GM18867 (cell line): ENCODE data around the gene HOXD3.

Experiments used
- ATAC-seq: cut with Tn5 transposase; IDR thresholded peaks from one replicate; pipeline ENCODE4 v1.9.1; 2021; ENCODE audit warnings: mild to moderate bottlenecking, moderate library complexity; ENCODE audit not compliant: unreplicated experiment

Gene HOXD3

DNA sequence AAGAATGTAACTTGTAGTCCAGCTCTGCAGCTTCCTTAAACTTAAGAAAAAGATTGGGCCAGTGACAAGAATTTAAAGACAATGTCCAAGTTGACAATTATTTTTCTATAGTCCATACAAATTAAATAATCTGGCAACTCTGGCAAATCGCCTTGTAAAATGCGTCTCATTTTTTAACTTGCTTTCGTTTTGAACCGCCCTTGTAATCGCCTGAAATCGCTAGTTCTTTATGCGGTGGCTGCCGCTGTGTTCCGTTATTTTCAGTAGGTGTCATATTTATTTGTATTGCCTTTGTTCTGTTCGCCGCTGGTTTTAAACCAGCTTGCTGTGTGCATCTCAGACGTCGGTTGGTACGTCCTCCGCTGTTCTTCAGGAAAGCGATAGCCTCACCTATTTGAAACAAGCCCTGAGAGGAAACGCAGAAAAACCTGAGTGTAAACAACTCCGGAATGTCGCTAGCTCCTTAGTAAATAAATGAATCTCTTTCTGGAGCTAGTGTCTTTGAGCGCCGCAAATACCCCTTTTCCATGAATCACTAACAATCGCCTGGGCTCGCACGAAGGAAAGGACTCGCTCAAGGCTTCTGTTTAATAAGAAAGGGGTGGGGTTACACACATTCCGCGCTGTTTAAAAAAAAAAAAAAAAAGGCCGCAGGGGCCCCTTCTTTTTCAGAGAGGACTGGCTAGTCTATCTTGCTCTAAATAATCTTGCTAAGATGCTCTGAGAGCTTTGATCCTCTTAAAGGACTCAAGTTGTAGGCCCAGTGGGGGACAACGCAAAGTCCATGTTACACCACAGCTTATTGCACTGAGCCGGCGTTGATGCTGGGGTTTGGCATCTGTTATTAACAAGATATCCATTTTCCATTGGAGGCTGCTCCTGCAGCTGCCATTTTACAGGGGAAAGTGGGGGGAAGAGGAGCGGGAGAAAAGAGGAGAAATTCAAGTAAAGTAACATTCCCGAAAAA lies 24.6 kb upstream of the HOXD3 start:
- ATAC-seq: no peak

DNA sequence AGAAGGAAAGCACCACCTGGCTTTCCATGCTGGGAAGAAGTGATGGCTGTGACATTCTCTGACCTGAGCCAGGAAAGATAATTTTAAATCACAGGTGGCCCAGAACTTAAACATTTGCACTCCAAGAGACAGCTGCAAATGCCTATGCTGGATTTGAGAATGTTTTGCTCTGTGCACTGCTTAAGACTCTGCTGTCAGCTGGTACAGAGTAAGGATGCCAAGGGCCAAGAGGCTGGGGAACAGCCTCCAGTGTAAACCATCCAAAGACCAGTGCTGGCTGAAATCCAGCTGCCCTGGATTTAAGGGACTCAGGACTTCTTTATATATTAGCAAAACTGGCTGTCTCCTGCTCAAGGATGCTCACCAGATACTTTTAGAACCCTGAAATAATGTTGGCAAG lies 23.7 kb upstream of the HOXD3 start:
- ATAC-seq: no peak

DNA sequence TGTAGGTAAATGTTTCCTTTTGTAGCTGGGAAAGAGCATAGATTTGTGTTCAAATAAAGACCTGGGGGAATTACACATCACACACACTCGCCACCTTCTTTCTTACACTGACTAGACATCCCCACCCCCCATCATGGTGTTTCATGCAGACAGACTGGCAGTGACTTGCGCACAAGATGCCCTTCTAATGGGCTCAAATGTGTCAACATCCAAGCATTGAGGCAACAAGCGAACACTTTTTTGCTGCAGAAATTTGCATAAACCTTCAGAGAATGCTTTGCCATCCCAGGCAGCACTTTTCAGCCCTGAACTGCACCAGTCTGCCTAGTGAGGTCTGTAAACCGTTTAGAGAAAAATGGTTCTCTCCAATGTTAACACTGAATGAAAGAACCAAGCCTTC lies 23.1 kb upstream of the HOXD3 start:
- ATAC-seq: no peak

DNA sequence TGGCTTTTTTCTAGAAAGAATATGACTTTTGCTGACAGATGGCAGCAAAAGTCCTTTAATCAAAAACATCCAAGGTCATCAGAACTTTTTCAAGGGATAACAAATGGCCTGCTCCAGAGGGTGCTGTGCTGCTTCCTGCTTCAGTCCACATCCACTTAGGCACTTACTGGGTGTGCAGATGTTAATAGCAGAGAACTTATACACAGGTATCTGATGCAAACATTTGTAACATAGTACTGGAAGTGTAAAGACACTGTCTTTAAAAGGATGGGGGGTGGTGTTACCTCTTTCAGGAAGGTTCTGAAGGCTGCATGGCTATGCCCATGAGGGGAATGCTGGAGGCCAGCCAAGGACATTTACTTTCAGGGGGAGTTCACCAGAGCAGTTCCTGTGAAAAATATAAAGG lies 22.1 kb upstream of the HOXD3 start:
- ATAC-seq: no peak

DNA sequence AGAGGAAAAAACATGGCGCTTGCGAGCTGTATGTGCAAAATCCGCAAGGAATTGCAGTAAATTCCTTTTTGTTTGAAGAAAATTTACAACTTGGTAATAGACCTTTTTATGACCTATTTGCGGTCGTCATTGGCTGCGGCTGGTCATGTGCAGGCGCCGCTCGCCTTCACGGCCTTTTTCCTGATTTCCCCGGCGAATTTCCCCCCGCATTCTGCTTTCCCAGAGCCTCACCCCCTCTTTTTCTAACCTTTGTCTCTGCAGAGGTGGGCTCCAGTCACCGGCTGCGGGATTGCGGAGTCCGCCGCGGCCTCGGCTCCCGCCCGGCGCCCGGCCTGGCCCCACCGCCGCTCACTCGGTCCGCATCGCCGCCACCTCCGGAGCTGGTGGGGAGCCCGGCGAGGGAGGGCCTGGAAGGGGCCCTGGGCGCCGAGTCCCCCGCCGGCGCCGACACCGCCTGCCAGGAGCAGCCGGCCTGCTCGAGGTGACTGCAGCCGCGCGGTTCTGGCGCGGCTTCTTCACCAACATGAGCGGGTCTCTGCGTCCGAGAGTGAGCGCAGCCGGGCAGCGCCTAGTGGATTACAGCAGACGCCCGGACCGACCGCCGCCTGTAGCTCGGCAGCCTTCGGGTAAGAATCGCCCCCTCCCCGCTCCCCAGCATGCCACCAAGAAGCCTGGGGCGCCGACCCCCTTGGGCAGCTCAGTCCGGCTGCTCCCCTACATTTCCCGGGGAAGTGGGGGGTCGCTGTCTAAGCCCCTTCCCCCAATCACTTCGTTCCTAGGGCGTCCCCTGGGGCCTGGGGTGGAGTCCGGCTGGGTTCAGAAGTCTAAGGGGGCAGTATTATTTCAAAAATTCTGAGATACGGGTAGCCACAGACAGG lies 20.5 kb upstream of the HOXD3 start:
- no peak for ATAC-seq

DNA sequence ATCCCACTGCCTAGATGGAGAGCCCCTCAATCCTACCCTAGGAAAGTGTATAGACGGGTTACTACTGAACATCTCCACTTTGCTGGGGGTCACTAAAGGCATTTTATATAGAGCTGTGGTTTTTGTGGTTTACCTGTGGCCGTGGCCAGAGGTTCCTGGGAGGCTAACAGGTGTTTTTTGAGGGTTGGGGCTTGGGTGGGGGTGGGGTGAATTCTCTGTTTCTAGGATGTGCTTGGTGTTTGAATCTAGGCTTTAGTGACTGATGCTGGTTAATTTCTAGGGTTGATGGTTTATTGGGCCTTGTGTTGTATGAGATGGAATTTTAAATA lies 19.9 kb upstream of the HOXD3 start:
- no peak for ATAC-seq

DNA sequence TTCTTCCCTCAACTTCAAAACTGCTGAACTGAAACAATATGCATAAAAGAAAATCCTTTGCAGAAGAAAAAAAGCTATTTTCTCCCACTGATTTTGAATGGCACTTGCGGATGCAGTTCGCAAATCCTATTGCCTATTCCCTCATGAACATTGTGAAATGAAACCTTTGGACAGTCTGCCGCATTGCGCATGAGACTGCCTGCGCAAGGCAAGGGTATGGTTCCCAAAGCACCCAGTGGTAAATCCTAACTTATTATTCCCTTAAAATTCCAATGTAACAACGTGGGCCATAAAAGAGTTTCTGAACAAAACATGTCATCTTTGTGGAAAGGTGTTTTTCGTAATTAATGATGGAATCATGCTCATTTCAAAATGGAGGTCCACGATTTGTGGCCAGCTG lies 19.2 kb upstream of the HOXD3 start:
- no peak for ATAC-seq

DNA sequence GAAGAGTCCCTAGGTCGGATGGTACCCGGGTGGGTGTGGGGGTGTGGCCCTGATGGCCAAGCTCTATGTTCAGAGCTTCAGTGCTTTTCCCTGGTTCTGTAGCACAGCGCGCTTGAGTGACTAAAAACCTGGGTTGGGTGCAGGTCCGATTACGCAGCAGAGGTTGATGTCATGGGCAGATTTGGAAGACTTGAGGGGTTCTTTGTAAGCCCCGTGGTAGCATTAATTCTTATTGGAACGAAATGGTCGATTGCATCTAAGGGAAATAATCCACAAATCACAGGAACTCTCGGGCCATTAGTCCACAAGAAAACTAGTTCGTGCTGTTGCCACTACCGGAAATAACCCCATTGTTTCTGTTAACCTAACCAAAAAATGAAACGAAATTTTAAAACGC lies 18.6 kb upstream of the HOXD3 start:
- ATAC-seq: no peak

DNA sequence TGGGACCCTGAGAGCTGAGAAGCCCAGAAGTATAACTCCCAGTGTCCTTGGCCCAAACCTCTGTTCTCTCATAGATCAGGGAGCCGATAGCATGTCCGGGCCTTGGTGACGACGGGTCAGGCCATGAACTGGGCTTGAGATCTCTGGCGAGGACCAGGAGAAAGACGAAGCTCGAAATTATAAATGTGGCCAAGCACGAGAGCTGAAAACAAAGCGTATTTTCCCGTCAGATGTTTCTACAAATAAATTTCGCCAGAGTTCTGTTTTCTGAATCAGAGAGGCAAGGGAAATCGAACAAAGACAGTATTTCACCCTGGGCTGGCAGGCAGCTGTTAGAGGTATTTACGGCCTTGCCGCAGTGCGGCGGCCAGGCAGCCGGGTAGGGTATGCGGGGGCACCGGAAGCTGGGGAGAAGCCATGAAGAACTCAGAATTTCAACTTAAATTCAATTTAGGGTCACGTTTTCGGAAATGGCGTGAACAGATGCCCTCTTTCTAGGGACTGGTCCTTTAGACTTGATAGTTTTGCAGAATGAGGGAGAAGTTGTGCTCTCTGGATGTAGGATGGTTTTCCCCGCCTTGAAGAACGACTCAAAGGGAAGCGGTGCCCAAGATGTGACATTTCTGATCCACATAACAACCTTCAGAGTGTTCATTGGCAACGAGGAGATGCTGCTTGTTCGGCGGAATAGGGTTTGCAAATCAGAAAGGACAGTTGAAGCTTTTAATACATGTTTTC lies 18.0 kb upstream of the HOXD3 start:
- no peak for ATAC-seq

DNA sequence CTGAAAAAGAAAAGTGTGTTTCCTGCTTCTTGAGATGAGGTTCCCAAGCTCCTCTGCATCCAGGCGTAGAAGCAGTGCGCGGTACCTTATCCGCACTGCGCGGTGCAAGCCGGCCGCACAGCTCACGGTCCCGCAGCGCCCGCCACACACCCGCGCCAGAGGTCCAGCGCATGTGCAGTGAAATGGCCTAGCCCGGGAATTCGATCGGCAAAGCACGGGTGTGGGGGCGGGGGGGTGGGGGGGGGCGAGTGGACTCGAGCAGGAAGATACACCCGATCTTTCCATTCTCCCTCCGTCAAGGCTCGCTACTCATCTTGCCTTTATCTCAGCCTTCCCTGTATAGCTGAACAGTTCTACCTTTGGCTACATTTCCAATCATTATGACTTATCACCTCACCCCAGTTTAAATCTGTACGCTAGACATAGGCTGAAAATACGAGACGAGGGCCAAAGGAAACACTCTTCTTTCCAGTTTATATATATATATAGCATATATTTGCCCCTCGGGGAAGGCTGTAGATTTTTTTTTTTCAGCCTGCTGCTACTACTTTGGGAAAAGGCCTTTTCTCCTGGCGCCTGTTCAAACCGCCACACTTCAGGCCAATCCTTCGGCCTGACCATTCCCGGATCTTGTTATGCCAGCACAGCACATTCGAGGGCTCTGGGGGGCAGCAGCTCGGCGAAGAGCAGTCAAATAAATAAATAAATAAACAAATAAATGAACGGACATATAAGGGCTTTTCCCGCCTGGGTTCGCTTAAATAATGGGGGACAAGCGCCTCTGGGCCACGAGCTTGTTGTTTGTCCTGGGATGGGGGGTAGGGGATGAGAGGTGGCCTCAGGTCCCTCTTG lies 17.2 kb upstream of the HOXD3 start:
- no peak for ATAC-seq

DNA sequence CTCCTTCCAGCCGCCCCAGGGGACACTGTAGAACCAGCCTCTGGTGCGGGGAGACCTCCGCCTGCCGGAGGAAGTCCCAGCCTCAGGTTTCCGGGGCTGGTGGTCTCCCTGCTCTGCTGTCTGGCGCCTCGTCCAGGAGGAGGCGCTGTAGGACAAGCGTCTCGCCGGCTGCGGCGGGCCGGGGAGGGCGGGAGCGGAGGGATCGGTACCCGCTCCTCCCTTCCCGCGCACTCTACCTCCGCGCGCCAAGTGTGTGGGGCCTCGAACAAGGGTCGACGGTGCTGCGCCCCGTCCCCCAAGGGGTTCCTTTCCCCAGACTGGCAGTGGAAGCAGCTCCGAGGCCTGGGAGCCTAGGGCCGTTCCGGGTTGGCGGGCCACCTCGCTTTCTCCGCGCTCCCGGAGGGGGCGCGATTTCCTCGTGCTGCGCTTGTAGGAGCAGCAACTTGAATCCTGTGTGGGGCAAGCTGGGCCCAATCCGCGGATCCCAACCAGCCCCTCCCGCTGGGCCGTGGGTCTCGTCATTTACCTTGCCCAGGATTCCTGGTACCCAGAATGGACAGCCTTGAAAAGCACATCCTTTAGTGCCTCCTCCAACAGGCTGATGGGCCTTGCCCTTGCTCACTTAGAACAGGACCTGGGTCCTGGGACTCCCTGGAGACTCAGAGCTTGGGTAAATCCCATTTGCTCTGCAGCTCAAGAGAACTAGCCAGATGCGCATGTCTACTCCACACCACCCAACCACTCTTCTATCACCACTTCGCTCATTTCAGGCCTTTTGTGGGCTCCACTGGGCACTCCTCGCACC lies 16.4 kb upstream of the HOXD3 start:
- ATAC-seq: peak; percentile 95

DNA sequence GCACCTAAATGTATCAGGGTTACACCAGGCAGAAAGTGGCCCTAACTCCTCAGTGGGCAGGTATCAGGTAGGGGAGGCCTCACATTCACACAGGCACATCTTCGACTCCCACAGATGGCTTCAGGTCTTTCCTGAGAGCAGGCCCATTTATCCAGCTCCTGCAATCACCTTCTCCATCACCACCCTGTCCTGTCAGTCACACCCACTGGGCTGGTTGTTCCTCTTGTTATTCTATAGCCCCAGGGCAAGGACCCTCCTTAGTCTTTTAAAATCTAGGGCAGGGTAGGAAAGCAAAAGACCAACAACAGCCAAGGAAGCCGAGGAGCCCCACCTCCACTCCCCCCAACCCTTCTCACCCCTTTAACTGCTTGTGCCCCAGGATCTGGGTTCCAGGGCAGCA lies 14.8 kb upstream of the HOXD3 start:
- no peak for ATAC-seq

DNA sequence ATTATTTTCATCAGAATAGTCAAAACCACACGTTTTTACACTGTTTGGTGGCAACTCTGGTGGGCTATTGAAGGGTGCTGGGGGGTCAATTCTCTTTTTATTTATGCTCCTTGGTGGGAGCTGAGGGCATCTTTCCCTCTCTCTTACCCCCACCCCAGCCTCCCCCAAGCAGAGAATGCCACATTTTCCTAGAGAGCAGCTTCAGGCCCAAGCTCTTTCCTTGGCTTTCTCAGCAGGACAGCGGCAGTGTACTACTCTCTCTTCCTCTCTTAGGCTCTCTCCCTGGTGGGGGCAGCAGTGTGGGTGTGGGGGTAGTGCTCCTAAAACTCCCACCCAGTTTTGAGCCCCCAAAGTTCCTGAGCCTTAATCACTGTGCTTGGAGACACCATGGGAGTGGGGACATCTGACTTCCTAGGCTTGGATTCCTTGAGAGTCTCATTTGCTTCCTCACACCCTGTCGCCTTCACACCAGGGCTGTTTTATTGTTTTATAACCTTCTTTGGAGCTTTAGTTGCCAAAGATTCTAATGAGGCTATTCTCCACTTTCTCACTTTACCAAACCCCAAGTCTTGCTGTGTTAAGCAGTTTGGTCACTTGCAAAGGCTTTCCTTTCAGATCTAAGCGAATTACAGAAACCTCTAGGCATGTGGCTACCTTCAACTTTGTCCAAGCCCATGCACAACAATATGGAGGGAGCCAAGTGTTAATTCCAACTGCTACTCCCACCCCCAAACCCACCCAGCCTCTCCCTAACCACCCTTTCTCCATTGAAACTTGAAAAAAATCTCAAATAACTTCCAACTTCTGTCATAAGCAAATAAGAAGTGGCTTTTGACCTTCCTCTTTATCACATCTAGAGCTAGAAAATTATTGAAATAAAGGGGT lies 11.8 kb upstream of the HOXD3 start:
- ATAC-seq: no peak

DNA sequence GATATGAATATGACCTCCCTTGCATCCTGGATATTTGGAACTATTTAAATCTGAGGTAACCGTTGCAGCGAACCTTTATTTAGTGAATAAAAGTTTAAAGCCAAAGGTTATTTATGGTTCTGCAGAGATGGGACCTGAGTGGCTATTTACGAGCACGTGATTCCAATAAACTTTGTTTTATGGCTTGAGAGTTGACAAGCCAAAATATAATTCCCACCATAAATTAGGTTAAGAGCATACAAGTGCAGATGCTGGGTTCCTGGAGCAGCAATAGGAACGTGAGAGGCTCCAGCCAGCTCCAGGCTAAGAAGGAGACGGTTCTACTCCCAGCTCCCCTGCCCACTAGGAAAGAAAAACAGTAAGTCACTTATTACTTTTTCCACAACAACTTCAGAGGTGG lies 11.0 kb upstream of the HOXD3 start:
- no peak for ATAC-seq

DNA sequence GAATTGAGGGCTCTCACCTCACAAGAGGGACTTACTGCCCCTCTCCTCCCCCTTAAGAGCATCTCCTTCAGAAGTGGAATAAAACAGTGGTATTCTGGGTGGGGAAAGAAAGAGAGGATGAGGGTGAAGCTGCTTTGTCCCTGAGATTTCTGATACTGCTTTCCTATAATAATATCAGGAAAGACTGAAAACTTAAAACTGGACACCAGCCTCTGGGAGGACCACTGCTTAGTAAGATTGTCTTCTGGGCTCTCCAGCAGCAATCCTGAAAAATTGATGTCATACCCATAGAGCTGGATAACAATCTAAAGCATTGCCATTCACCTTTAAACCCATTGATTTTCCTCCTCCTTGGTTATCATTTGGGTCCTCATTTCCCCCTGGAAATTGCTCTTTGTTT lies 10.5 kb upstream of the HOXD3 start:
- ATAC-seq: no peak

DNA sequence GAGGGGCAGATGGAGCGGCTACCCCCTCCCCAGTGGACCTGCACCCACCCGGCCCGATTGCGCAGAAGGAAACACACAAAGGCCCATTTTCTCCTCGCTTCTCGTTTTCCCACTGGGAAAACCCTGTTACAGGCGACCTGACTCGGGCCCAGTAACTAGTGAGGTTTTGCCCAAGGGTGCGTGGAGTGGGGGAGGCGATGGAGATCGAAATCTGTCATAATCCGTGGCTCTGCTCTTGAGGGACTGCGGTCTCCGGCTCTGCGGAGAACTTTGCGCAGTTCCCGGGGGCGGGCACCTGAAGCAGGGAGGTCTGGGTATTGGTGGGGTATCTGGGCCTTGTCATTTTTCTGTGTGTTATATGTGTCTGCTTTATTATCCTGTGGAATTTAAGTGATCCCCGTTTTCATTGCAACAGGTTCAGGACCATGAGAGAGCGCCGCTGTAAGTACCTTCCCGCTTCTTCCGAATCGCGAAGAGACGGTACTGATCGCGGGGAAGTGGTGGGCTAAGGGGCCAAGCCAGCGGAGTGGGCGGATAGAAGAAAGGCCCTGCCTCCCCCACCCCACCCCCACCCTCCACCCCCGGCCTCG lies 9.8 kb upstream of the HOXD3 start:
- ATAC-seq: no peak

DNA sequence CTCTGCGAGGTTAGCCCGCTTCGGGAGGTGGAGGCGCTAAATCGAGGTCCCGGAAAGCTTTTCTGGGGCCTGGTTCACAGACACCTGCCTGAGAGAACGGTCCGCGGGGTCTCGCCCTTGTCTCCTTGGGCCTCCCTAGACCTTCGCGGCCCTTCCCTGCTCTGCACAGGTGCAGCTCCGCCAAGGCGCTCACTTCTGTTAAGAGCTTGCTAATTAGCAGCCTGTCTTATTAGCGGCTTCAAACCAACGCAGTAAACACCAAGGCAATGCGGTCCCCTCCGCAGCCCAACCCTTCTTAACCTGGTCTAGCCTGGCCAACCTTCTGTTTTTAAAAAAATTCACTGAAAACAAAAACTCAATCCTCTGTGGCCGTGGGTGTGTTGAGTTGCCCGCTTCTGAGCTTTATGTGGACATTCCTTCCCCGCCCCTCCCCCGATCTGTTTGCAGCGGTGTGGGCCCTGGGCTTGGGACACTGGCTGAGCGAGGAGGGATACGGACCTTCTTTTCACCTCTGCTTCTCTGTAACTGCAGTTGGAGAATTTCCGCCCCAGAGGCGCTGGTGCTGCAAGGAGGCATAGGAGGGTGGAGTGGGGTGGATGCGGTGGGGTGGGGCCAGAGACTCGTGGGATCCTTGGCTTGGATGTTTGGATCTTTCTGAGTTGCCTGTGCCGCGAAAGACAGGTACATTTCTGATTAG lies 9.2 kb upstream of the HOXD3 start:
- no peak for ATAC-seq
